ENCODE measurements around the gene MRPL43. TPM values are rescaled to one million over a fixed set of nuclear protein-coding genes. Genes with fewer than 3 reads are reported as not detected.

MRPL43 gene
- polyA plus RNA-seq, 1 donor from 2014 or later = 120 TPM

DNA sequence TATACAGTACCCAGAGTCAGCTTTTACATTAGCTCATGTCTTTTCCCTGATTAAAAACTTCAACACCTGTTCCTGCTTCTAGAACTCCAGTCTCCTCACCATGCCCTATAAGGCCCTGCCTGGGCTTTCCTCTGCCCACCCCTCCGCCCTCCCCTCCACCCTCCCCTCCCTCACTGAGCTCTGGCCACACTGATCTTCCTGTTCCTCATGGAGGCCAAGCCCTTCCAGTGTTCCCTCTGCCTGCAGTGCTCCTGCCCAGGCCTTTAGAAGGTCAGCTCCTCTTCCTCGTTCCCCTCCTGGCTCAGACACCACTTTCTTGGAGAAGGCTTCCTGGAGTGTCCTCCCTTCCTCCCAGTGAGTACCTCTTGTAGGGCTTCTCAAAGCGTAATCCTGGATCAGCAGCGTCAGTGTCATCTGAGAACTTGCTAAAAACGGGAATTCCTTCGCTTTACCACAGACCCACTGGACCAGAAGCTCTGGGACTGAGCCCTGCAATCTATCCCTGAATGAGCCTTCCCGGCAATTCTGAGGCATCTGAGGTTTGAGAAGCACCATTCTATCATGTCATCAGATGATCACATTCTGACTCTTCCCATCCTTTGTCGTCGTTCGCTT, 39.9 kb upstream of the MRPL43 start:
- Mint-ChIP-seq H3K27me3 (peaks cover 19% of the 10 kb centered on the region), H3K27ac (no peak overlapping the region), H3K36me3 (no peaks in the 10 kb centered on the region), H3K9me3 (no peaks in the 10 kb centered on the region), H3K4me1 (peaks cover 0 to 2% (median under 1%) of the 10 kb centered on the region in 3 donors), H3K4me3 (no peak overlapping the region)

DNA sequence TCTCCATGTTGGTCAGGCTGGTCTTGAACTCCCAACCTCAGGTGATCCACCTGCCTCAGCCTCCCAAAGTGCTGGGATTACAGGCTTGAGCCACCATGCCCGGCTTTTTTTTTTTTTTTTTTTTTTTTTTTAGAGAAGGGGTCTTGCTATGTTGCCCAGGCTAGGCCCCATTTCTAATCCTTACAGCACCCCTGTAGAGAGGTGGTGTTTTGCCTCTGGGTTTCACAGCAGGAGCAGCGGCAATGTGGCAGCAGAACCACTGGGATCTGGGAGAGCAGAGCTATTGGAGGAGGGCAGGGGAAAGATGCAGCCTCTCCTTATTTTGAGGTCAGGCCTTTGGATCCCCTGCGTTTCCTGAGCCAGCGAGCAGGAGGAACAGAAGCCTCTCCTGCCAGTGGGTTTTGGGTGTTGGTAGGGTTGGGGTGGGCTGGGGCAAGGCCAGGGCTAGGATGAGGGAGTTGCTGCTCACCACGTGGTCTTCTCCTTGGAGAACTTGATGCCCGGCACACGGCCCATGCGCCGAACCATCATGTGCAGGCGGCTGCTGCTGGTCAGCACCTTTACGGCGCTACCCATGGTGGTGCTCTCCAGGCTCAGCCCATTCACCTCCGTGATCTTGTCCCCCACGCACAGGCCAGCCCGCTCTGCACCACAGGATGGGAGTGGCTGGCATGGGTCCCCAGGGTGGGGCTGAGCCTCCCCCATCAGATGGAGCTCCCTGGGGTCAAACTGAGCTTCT, 35.8 kb upstream of the MRPL43 start:
- Mint-ChIP-seq H3K36me3 (no peaks in the 10 kb centered on the region), H3K9me3 (no peaks in the 10 kb centered on the region), H3K4me3 (no peak overlapping the region), H3K27me3 (peaks cover 18% of the 10 kb centered on the region), H3K4me1 (peaks cover 4 to 6% (median 5%) of the 10 kb centered on the region in 3 donors), H3K27ac (no peak overlapping the region)

- Mint-ChIP-seq H3K27ac (no peak overlapping the region), H3K36me3 (no peaks in the 10 kb centered on the region), H3K4me1 (peaks cover 4 to 6% (median 6%) of the 10 kb centered on the region in 3 donors), H3K4me3 (no peak overlapping the region), H3K9me3 (no peaks in the 10 kb centered on the region), H3K27me3 (peaks cover 19% of the 10 kb centered on the region)
Measured at GRCh38 chr10:101021692-101022251, 34.5 kb upstream of the MRPL43 start.

DNA sequence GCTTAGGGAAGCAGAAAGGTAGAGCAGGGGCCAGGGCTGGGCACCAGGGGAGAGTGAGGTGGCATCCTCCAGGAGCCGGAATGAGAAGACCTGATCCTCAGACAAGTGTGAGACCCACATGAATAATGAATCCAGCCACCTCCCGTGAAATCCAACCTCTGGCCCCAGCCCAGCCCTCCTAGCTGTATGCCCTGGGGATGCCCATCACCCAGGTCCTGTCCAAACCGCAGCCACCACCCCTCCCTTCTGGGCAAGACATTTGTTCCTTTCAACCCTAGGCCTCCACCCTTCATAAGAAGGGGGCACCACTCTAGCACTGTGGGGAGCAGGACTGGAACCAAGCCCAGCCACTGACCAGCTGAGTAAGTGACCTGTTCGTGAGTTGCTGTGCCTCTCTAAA, 33.9 kb upstream of the MRPL43 start:
- Mint-ChIP-seq H3K4me3 (no peak overlapping the region), H3K4me1 (peaks cover 4 to 6% (median 6%) of the 10 kb centered on the region in 3 donors), H3K9me3 (no peaks in the 10 kb centered on the region)

GRCh38 chr10:101020427-101021075, 33.3 kb upstream of the MRPL43 start:
- H3K27me3 Mint-ChIP-seq = peaks cover 25% of the 10 kb centered on the region
- no peaks in the 10 kb centered on the region for H3K36me3 Mint-ChIP-seq
- no peak overlapping the region for H3K4me3 Mint-ChIP-seq
- no peaks in the 10 kb centered on the region for H3K9me3 Mint-ChIP-seq
- H3K4me1 Mint-ChIP-seq = peaks cover 4 to 6% (median 6%) of the 10 kb centered on the region in 3 donors
- H3K27ac Mint-ChIP-seq = no peak overlapping the region

More for the DNA sequence above, 33.9 kb upstream of the MRPL43 start:
- H3K27me3 Mint-ChIP-seq = peaks cover 24% of the 10 kb centered on the region
- H3K27ac Mint-ChIP-seq = no peak overlapping the region
- no peaks in the 10 kb centered on the region for H3K36me3 Mint-ChIP-seq

DNA sequence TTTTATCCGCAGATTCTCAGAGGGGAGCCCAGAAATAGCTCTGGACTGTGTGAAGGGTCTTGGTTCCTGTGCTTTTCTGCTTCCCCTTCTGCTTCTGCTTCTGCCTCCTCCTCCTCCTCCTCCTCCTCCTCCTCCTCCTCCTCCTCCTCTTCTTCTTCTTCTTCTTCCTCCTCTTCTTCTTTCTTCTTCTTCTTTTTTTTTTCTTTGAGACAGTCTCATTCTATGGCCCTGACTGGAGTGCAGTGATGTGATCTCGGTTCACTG, 32.1 kb upstream of the MRPL43 start:
- no peaks in the 10 kb centered on the region for H3K36me3 Mint-ChIP-seq
- no peaks in the 10 kb centered on the region for H3K9me3 Mint-ChIP-seq
- peaks cover 29% of the 10 kb centered on the region for H3K27me3 Mint-ChIP-seq
- peaks cover 4 to 6% (median 6%) of the 10 kb centered on the region in 3 donors for H3K4me1 Mint-ChIP-seq
- H3K4me3 Mint-ChIP-seq = no peak overlapping the region
- H3K27ac Mint-ChIP-seq = no peak overlapping the region

GRCh38 chr10:101018600-101019439, 31.5 kb upstream of the MRPL43 start:
- peaks cover 29% of the 10 kb centered on the region for H3K27me3 Mint-ChIP-seq
- H3K9me3 Mint-ChIP-seq = no peaks in the 10 kb centered on the region
- H3K4me3 Mint-ChIP-seq = peak overlapping the region in 2 of 4 donors; percentile 87 to 90
- H3K27ac Mint-ChIP-seq = no peak overlapping the region
- peaks cover 6 to 9% (median 7%) of the 10 kb centered on the region in 3 donors for H3K4me1 Mint-ChIP-seq
- H3K36me3 Mint-ChIP-seq = no peaks in the 10 kb centered on the region

DNA sequence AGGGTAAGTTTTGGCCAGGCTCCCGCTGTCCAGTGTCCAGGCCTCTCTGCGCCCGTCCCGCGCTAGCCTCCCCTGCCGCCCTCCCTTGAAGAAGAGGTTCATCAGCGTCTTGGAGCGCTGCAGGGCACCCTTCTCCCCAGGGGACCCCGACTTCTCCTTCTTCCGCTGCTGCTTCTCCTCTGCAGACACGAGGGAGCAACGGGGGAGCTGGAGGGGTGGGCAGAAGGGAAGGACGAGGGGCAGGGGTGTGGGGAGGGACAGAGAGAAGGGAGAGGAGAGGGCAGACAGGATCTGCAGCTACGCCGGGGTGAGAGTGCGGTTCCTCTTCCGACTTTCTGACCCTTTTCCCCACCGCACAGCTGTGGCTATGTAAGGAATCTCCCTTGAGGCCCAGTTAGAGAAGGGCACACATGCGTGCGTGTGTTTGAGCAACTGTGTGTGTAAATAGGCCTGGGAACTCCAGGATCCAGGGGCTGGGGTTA, 30.9 kb upstream of the MRPL43 start:
- Mint-ChIP-seq H3K4me1 (peaks cover 6 to 12% (median 8%) of the 10 kb centered on the region in 3 donors), H3K27ac (no peak overlapping the region), H3K27me3 (peaks cover 31% of the 10 kb centered on the region), H3K4me3 (peak overlapping the region in 2 of 4 donors; percentile 87 to 90), H3K9me3 (no peaks in the 10 kb centered on the region), H3K36me3 (no peaks in the 10 kb centered on the region)

GRCh38 chr10:101016814-101017213, 29.5 kb upstream of the MRPL43 start:
- H3K36me3 Mint-ChIP-seq = no peaks in the 10 kb centered on the region
- H3K9me3 Mint-ChIP-seq = no peaks in the 10 kb centered on the region
- peaks cover 6 to 16% (median 10%) of the 10 kb centered on the region in 3 donors for H3K4me1 Mint-ChIP-seq
- H3K4me3 Mint-ChIP-seq = no peak overlapping the region
- H3K27ac Mint-ChIP-seq = no peak overlapping the region
- H3K27me3 Mint-ChIP-seq = peaks cover 32% of the 10 kb centered on the region

DNA sequence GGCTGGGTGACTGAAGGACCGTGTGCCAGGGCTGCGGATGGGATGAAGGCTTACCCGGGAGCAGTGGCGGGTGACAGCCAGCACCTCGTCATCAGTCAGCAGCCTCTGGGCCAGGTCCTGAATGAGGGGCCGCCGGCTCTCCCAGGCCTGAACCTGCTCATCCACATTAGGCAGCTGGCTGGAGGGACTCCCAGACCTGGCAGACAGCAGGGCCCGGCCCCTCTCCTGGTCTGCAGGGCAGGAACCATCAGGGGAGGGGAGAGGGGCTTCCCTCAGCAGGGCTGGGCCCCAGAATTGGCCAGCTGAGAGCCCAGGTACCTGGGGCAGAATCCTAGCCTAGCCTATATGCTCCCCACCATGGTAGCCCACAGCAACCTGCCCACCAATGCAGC, 28.3 kb upstream of the MRPL43 start:
- H3K4me3 Mint-ChIP-seq = no peak overlapping the region
- H3K27ac Mint-ChIP-seq = no peak overlapping the region
- no peaks in the 10 kb centered on the region for H3K9me3 Mint-ChIP-seq
- no peaks in the 10 kb centered on the region for H3K36me3 Mint-ChIP-seq
- H3K4me1 Mint-ChIP-seq = peaks cover 6 to 16% (median 10%) of the 10 kb centered on the region in 3 donors
- H3K27me3 Mint-ChIP-seq = peaks cover 30% of the 10 kb centered on the region

DNA sequence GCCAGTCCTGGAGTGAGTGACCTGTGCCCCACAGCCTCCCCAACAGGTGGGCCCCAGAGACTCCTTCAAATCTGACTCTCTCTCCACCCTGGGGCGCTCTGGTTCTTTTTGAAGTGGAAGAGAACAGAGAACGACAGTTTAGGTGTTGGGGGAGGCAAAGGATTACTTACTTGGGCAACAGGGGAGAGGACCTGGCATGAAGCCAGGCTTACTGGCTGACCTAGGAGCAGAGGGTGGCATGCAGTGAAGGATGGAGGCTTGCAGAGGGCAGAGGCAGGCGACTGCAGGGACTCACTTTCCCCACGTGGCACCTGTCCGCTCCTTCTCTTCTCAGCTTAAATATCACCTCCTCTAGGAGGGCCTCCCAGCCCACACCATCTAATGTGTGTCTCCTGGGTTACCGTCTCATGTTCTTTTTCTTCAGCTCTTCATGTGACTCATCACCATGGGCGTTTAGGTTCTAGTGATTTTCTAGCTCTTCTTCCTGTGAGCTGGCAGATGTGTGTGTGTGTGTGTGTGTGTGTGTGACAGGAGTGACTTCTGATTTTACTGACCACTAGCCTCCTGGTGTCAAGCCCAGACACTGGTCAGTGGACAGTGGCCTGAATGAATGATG, 27.8 kb upstream of the MRPL43 start:
- no peak overlapping the region for H3K4me3 Mint-ChIP-seq
- H3K36me3 Mint-ChIP-seq = no peaks in the 10 kb centered on the region
- H3K4me1 Mint-ChIP-seq = peaks cover 6 to 16% (median 10%) of the 10 kb centered on the region in 3 donors
- peaks cover 30% of the 10 kb centered on the region for H3K27me3 Mint-ChIP-seq
- no peaks in the 10 kb centered on the region for H3K9me3 Mint-ChIP-seq
- no peak overlapping the region for H3K27ac Mint-ChIP-seq

DNA sequence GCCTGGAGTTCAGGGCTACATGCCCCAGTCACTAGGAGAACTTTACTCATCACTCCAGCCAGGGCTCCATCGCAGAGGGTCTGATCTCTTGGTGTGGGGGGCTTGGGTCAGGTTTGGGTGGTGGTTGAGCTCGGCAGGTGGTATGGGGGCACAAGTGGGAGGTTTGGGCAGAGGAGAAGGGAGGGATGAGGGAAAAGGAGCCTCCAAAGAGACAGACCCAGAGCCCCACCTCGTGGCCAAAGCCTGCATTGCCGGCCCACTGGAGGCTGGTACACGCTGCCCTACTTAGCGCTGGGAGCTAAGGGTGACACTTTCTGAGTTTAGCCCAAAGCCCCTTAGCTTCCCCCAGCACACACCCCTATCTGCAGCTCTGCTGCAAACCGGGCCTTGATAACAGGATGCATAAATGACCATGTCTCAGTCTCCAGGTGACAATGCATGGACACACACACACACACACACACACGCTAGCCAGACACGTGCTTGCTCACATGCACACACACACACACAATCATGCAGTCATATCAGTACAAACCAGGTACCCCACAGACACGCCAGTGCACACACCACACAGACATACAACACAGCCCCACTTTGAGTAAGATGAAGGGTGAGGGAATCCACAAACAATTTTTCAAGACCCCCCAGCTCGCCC, 27.1 kb upstream of the MRPL43 start:
- H3K27me3 Mint-ChIP-seq = peaks cover 29% of the 10 kb centered on the region

DNA sequence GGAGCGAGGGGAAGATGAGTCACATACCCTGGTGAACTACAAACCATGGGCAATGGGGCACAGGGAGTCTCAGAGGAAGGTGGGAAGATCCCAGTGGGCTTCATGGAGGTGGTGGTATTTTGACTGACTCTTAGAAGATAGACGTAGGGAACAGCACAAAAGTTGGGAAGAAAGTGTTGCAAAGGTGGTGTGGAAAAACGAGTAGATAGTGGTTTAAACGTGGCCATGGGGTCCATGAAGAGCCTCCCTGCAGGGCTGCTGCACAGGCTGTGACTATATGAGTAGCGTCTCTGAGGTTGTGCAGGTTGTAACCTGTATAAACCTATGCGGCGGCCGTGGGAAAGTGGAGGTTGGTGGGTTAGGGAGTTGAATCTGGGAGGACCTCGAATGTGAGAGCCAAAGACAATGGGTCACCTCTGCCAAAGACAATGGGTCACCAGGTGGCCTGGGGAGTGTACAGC, 26.1 kb upstream of the MRPL43 start:
- H3K9me3 Mint-ChIP-seq = no peaks in the 10 kb centered on the region
- peak overlapping the region in 1 of 3 donors; percentile 90 for H3K27ac Mint-ChIP-seq
- H3K27me3 Mint-ChIP-seq = peaks cover 26% of the 10 kb centered on the region
- no peak overlapping the region for H3K4me3 Mint-ChIP-seq
- peaks cover 3 to 12% (median 8%) of the 10 kb centered on the region in 3 donors for H3K4me1 Mint-ChIP-seq
- H3K36me3 Mint-ChIP-seq = no peaks in the 10 kb centered on the region

More for the DNA sequence above, 27.1 kb upstream of the MRPL43 start:
- H3K36me3 Mint-ChIP-seq = no peaks in the 10 kb centered on the region
- H3K4me3 Mint-ChIP-seq = no peak overlapping the region
- no peak overlapping the region for H3K27ac Mint-ChIP-seq
- H3K9me3 Mint-ChIP-seq = no peaks in the 10 kb centered on the region
- H3K4me1 Mint-ChIP-seq = peaks cover 6 to 15% (median 10%) of the 10 kb centered on the region in 3 donors

Measured in IgD-negative memory B cell (primary cell).